Stromal cell of bone marrow (primary cell): ENCODE results near the gene BORCS8.
"Not testable (repeated sequence)": the region's sequence is repeated elsewhere in the genome, so short reads cannot be mapped to it uniquely, and the experiment has no call there.

ENCODE experiments used
- DNase-seq: peaks from one replicate; pipeline ENCODE4 v3.0.0-alpha.2; 2012; ENCODE audit warnings: low read depth

The BORCS8 gene

GRCh38 chr19:19148504-19148903, 43.4 kb downstream of the BORCS8 start:
- not testable (repeated sequence) for DNase-seq

DNA sequence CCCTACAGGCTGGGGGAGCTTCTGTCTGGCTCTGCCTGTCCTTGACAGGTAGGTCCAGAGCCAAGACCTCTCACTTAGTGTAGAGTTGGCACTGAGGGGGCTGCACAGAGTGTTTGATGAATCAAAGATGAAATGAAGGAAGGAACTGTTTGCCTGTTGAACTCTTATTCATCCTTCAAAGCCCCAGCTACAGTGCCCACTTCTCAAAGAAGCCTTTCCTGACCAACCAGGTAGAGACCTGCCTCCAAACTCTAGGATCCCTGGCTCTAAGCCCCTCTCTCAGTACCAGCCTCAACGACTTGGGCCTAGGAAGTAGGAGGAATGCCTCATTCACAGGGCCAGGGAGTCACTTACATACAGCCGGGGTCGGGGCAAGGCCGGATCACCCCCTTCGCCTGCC, 44.6 kb downstream of the BORCS8 start:
- no peak for DNase-seq

GRCh38 chr19:19146865-19147264, 45.1 kb downstream of the BORCS8 start:
- no peak for DNase-seq

DNA sequence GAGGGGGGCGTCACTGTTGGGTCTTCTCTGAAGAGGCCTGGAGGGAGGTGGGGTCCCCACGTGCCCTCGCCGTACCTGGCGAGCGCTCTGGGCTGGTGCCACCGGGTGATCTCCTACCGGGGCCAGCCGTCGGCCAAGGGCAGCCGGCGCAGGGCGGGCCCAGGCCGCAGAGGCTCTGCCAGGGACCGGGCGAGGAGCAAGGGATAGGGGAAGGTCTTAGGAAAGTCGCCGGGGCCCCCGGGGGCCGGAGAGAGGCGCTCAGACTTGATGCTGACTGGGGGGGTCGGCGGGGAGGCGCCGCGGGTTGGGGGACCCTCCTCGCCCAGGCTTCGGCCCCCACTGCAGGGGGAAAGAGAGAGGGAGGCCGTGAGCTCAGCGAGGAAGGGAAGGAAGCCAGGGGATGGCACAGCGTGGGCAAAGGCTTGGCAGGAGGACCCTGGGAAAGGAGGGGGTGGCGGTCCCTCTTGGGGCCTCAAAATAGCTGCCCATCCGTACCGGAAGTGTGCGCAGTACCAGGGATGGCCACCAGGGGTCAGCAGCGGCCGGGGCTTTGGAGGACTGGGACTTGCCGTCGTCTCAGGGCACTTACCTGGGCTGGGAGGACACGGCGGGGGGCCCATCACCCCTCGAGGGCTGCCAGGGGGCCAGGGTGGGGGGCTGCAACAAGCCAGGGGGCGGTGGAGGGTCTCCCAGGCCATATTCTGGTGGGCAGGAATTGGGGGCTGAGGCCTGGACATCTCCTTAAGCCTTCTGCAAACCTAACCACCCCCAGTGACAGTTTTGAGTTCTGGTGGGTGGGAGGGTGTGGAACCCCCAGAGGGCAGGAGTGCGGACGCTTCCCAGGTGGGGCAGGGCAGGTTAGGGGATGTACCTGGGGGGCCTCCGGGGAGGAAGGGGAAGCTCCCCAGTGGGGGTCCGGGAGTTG, 46.0 kb downstream of the BORCS8 start:
- DNase-seq, result no peak

- no peak for DNase-seq
These were observed 46.7 kb downstream of the BORCS8 start for GRCh38 chr19:19145281-19145680.

- DNase-seq, result no peak
These were observed 49.6 kb downstream of the BORCS8 start for GRCh38 chr19:19142347-19142746.

DNA sequence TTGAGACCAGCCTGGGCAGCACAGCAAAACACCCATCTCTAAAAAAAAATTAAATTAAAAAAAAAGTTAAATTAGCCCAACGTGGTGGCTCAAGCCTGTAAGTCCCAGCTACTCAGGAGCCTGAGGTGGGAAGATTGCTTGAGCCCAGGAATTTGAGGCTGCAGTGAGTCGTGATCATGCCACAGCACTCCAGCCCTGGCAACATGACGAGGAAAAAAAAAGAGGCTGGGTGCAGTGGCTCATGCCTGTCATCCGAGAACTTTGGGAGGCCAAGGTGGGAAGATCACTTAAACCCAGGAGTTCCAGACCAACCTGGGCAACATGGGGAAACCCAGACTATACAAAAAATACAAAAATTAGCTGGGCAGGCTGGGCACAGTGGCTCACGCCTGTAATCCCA, 51.5 kb downstream of the BORCS8 start:
- peak; percentile 12 for DNase-seq

- DNase-seq, result no peak
These were observed 52.1 kb downstream of the BORCS8 start for GRCh38 chr19:19139876-19140229.

DNA sequence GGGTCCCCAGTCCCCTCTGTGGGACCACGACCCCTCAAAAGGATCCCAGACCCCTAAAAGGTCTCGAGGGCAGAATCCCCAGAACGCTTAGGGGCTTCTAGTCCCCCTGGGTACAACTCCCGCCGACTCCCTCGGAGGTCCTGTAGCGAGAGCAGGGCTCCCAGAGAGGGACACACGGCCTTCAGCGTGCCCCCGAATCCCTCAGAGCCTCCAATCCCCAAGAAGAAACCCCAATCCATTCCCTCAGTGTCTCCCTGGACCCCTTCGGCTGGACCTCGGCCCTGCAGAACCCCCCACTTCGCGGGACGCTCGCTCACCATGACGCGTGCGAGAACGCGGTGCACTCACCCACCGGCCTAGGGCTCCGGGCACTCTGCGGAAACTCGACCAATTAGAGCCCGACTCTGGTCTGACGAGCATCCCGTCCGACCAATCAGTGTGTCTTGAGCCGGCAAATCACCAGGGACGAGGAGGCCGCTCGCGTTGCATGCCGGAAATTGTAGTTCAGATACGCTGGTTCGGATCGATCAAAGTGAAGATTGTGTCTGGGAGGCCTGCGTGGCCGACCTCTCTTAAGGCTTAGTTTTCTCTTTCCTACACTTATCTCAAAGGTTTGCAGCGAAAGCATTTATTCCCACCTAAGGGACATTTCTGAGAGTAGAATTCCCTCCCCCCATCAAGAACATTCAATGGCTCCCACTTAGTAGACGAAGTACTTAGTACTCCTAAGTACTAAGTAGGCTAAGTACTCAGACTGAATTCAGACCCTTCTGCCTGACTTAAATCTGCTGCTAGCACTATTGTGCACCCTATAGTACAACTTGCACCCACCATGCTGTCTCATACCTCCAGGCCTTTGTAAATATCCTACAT, 53.6 kb downstream of the BORCS8 start, which contains the start of gene TMEM161A:
TSS of gene TMEM161A (minus strand) at position 370 of the 873 bp plus-strand sequence. CDS start at position 320, 50 bp downstream.
- peak; percentile 99 for DNase-seq

DNA sequence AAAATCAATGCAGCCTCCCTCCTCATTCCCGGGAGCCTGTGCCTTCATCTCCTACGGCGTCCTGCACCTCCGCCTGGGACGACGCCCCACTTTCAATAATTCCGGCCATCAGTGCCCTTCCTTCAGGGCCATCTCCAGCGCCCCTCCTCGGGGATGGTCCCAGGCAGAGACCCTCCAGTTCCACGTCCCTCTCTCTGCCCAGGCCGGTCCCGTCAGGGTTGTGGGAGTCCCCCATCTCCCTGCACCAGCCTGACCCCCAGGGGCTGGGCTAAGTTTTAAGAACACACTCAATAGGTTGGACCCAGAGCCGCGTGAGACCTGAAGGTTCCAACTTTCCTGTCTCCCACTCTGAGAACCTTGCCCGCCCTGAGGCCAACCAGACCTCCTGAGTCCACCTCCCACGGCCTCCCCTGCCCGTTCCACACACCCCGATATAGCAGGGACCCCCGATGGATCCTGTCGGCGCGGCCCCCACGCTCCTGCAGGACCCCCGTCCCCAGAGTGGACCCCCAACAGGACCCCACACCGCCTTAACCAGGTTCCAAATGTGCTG, 54.3 kb downstream of the BORCS8 start:
- no peak for DNase-seq

- not testable (repeated sequence) for DNase-seq
These were observed 56.2 kb downstream of the BORCS8 start for GRCh38 chr19:19135713-19136112.

DNA sequence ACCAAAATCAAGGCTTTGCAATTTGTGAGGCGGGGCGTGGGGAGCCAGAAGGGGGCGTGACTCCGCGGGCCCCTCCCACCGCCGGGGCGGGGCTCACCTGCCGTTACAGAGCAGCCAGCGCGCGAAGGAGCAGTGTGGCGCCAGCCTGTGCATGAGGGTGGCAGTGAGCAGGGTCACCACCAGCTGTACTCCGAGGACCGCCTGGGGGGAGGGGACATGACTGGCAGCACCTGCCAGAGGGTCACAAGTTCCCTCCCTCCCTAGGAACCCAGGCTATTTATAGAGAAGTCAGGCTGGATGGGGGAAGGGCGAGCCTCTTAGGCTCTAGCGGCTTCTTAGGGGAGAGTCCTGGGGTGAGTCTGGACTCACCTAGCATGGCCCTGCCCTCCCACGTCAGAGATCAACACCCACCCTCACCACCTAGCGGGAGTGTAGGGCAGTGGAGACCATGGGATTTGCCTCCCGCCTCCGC, 57.2 kb downstream of the BORCS8 start:
- no peak for DNase-seq

DNA sequence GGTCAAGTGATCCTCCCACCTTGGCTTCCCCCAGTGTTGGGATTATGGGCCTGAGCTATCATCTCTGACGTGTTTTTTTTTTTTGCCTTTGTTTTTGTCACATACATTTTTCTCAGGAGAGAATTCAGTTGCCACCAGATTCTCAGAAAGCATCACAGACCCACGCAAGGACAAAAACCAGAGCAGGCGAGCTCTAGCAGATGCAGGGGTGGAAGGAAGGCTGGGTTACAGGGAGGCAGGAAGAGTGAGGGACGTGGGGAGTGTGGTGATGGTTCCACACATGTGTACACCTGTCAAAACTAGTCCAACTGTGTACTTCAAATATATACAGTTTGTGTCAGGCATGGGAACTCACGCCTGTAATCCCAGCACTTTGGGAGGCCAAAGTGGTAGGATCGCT, 58.0 kb downstream of the BORCS8 start:
- DNase-seq, result no peak

DNA sequence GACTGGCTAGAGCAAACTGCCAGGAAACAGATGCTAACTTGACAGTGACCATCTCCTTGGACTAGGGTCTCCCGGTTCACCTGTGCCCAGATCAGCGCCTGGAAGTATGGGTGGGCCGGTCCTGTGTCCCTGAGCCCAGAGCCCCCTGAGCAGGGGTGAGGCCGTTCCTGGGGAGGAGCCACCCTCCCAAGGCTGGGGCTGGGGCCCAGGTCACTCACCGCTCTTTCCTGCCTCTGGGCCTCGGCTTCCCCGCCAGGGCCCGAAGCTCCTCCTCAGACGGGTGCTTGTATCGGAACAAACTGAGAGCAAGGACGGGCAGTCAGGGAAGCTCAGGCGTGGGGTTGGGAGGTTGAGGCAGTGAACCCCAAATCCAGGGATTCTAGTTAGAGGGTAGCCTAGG, 59.0 kb downstream of the BORCS8 start:
- DNase-seq, result no peak

GRCh38 chr19:19131989-19132388, 60.0 kb downstream of the BORCS8 start:
- DNase-seq, result no peak
